Subcutaneous adipose tissue (tissue), 4 donors: ENCODE data around the gene FOXN1. TPM values are rescaled to one million over a fixed set of nuclear protein-coding genes. Genes with fewer than 3 reads are reported as not detected.

Experiments
- CTCF ChIP-seq: fragments of 450-650 bp; IDR thresholded peaks from one replicate; pipeline ENCODE4 v1.5.1; 2016; ENCODE audit warnings: low read depth, mild to moderate bottlenecking, control low read depth, antibody characterized with exemption, moderate library complexity
- total RNA-seq, 4 donors: library from RNA; depleted of rRNA; stranded (reverse); fragments of >200 nt; gene quantifications; one replicate each; pipeline ENCODE4 v1.1.0, GENCODE V29; 2016

FOXN1 gene
- total RNA-seq, 4 donors from 2014 or later, result not detected

- TF ChIP-seq CTCF, result no peak
These were observed 20.2 kb downstream of the FOXN1 start for GRCh38 chr17:28526381-28526780.

- no peak for TF ChIP-seq CTCF
These were observed 21.1 kb downstream of the FOXN1 start for GRCh38 chr17:28527181-28527681.

DNA sequence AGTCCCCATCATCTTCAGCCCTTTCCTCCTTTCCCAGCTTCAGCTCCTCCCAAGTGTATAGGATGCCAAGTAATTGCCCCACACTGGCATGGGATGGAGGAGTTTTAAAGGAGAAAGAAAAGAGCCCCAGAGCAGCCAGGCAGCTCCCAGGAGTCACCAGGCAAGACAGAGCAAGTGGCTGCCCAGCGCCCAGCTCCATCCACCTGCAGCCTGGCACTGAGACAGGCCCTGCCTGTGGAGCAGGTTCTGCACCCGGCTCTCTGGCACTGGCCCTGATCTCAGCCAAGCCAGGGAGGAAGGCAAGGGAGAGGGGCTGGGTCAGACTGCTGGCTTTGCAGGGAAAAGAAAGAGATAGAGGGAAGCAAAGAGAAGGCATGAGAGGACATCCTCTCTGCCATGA lies 21.7 kb downstream of the FOXN1 start:
- TF ChIP-seq CTCF, result no peak

- no peak for TF ChIP-seq CTCF
These were observed 22.3 kb downstream of the FOXN1 start for GRCh38 chr17:28528327-28529012.

GRCh38 chr17:28529013-28529400 lies 22.9 kb downstream of the FOXN1 start:
- TF ChIP-seq CTCF, result no peak

GRCh38 chr17:28530250-28530649 lies 24.1 kb downstream of the FOXN1 start:
- no peak for TF ChIP-seq CTCF

- no peak for TF ChIP-seq CTCF
These were observed 24.8 kb downstream of the FOXN1 start for GRCh38 chr17:28530926-28531325.
